Bone marrow (tissue), 2 donors: Measurements from ENCODE around the gene MYH8.

Source experiments
- DNase-seq, 2 donors: peaks; one replicate each; lab custom pipeline; 2025; lab: John Stamatoyannopoulos, UW

MYH8 gene

DNA sequence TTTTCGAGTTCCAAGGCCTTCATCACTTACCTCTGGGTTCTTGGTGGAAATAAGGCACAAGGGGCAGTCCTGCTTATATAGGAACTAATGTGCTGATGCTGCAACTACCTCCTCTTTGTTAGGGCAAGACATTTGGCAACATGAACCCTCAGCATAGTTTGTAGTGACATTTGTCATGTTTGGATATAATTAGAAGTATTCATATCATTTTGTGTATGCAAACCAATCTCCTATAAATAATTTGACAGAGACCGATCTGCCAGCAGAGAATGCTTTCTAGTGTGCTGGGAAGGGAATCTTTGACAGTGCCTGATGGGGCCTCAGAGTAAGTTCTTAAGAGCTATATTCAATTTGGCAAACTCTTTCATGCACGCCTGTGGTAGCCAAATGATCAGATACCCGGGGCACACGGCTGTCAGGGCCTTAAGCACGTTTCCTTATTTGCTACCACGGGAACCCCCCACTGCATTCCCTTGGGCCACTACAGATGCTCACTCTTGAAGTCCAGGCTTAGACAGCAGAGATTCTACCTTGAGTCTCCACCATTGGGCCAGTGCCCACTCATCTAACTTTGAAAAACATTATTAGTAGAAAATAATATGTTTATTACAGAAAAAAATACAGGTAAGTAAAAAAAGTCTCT lies at the start of gene MYH8:
Gene MYH8 (minus strand): TSS at position 51 of the 643 bp plus-strand sequence. CDS start 1,723 bp downstream, outside the sequence.
- DNase-seq = no peak

DNA sequence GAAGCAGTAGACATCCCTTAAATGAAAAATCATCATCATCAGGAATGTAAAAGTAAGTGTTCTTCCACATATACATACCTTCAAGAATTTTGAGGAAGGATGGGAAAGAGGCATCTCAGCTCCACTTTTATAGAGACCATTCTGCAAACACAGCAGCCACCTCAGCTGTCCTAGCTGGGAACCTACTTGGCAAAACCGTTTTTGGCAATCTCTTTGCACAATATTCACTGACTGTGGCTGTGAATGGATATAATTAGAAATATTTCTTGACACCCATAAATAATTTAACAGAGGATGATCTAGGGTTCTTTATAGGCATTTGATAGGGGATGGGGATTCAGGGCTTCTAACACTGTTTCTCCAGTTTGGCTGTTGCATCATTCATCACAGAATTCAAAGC lies 47.7 kb upstream of the MYH8 start, which contains the start of gene MYH4:
Gene MYH4 (minus strand): TSS at position 101 of the 400 bp plus-strand sequence. CDS start 2,814 bp downstream, outside the sequence.
- no peak for DNase-seq

DNA sequence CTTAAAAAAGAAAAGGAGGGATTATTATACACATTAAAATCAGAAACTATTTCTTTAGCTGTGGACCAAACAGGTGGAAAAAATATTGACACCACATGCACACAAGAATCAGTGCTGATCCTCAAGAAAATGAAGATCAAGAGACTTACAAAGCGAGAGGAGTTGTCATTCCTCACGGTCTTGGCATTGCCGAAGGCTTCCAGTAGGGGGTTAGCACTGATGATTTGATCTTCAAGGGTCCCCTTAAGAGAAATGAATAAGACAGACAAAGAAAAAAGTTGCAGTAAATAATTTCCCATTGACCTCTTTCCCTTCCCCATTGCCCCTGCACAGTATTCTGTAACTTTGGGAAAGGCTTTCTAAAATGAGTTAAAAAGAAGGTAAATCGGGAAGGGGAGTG lies 41.7 kb upstream of the MYH8 start:
- no peak for DNase-seq

DNA sequence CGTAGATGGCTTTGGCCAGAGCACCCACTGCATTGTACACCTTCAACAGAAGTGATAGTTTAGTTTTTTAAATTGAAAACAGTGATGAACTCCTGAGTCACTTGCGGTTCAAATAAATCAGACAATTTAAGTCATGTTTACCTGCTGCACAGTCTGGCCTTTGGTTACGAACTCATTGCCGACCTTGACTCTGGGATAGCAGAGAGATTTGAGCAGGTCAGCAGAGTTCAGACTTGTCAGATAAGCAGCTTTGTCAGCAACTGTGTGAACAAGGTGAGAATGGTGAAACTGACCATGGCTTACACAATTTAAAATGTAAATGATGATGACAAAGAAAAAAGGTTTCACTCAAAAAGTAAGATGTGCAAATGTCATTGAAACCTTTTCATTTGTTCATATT lies 38.3 kb upstream of the MYH8 start:
- DNase-seq = no peak

DNA sequence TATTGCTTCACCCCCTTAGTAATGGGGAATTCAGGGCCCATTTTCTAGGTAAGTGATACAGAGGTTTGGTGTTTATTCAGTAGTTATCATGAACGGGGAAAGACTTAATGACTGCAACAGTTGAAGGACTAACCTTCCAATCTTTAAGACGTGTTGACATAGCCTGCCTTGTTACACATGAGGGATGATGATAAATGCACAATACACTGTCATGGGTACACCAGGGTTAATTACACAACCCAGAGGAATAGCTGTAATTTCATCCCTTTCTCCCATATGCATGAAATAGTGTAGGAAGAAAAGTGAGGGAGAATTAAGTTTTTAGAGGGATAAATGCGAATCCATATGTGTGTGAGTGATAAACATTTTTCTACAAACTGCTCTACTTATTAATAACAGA lies 37.0 kb upstream of the MYH8 start:
- DNase-seq = no peak

DNA sequence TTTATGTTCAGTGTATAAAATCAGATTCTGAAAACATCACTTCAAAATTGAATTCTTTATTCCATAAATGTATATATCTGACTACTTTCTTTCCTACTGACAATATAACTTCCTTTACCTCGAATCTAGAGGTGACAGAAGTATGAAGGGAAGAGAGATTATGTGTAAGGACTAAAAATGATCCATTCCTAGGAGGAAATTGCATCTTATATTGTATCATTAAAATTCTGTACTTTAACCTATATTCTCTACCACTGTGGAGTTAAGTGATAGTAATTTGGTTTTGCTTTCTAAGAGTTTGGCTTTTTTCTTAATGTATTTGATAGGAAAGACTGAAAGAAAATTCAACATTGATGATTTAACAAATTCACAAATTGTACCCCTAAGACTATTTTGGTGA lies 36.2 kb upstream of the MYH8 start:
- DNase-seq = no peak

DNA sequence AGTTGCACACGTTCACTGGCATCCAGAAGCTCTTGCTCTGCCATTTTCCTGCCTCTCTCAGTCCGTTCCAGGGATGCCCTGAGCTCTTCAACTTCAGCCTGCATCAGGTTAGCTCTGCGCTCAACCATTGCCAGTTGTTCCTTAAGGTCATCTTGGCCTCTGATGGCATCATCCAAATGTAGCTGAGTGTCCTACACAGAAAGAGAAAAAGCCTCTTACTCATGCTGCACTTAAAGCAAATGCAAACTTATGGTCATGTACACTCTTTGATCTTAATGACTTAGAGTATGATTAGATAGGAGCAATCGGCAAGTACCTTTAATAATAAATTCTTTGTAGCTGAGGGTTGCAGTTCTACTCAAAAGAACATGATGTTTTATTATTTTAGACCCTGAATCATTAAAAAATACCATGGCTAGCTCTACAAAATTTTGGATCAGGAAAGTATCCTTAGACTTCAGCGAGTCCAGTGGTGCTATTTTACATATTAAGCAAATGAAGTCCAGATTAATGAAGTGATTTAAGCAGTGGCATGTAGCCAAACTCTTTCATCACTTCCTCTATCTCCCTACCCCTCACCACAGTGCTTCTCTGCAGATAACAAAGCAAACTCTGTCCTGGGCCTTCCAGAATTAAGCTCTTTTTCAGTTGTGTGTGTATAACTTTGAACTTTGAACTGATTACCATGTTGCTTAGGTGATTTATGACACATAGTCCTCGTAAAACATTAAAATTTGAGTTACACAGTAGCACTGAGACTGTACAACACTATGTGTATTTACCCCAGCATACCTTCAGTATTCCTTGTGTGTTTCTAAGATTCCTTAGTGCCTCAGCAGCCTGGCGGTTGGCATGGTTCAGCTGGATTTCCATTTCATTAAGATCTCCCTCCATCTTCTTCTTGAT lies 25.5 kb upstream of the MYH8 start:
- no peak for DNase-seq

DNA sequence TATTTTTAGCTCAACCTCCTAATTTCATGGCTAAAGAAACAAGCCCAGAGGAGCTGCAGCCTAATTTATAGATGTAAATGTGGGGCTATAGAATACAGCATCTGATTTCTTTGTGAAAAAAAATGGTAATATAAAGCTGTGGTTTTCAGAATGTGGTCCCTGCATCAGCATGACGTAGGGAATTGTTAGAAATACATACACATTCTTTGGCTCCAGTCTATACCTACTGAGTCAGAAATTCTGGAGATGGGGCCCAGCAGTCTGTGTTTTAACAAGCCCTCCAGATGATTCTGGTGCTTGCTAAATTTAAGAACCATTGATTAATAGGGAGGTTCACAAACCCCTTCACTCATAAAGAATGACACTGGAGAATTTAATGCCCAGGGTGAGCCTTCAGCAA lies 18.1 kb upstream of the MYH8 start:
- DNase-seq = no peak

DNA sequence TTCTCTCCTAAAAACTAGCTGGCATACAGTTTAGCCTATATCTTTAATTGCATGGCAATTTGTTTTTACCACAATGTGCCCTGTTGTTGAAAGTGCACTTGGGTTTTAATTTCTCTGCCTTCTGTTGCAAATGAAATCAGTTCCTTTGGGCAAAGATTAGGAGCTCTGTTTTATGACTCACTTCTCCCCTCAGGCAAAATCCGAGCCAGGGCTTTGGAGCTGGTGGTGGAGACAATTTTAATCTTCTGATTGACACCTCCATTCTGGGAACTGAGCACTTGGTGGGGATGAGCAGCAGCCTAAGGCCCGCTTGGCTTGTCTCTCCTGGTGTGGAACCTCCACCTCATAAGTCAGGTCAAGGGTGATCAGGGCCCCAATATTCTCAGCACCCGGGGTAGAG lies 13.3 kb upstream of the MYH8 start:
- no peak for DNase-seq

DNA sequence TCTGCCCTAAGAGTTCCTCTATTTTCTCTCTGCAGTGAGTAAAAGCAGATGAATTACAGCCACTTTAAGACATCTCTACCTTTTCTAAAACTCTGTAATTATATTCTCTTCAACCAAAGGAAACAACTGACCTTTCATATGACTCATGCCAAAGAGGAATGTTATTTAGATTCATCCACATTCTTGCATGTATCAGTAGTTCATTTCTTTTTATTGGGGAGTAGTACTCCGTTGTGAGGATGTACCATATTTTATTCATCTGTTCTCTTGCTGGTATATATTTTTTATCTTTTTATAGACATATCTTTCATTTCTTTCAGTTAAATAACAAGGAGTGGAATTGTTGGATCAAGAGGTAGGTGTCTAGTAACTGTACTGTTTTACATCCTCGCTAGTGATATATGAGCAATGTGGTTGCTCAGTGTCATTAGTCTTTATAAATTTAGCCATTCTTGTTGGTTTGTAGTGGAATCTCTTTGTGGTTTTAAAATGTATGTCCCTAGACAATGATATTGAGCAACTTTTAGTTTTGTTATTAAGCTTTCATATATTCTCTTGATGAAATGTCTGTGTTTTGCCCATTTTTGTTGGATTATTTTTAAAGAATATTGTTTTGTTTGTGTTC lies 7.8 kb upstream of the MYH8 start:
- no peak for DNase-seq

DNA sequence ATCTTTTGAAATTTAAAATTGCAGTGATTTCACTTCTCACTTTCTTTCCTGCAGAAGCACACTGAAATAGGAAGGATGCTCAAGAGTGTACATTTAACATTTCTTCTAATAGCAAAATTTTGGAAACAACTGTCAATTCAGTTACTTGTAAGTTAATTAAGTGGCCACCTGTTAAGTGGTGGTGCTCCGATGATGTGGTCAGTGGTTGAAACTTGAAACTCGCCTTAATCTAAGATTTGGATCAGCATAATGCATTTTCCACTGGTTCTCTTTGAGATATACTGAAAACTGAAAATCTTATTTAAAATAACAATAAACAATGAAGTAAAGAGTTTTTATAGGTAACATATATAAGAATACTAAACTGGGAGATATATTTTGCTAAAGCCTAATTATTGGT lies 7.0 kb upstream of the MYH8 start:
- DNase-seq = no peak

DNA sequence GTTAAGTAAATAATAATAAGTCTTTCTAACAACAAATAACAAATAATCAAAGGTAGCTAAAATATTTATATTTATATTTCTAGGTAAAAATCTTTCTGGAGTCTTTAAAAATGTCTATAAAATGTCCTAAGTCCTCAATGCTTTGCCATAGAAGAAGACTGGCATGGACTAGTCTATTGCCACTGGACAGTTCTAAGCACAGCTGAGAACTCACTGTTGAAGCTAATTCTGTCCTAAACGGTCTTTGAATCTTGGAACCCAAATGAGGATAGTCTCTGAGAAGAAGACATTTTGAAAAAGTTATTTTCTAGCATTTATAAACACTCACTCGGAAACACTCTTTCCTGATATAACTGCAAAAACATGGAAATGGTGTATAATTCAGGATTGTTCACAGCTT lies 539 bp downstream of the MYH8 start:
- DNase-seq = no peak

DNA sequence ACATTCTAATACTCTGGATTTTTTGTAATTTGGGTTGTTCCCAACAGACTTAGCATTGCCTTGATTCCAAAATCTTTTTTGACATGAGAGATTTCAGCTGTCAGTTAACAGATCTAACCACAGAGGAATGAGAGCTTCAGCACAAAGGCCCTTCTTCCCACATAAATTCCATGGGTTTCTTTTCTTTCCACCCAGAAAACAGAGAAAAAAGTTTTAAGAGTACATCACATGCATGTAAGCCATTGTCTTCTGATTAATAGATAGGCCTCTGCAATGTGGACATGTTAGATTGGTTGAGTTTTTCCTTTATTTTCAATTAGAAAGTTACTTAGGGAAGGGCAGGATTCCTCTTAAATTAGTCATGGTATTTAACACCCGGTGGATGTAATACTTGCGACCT lies 939 bp downstream of the MYH8 start:
- DNase-seq = no peak

DNA sequence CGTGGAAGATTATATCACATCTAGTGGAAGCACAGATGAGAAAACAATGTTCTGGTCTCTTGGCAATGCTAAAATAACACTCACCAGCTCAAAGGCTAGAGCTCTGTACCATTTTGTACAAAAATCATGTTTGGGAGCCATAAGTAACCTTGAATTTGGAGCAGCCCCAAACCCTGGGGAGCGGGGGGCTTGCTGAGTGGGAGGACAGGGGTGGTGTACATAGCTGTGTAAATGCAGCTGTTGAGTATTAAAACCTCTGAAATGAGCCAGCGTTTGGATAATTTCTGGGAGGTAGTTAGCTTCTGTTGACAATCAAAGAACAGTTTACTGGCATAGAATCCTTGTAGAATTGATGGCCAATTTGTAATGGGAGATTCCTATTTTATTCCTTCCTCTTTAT lies 4.3 kb downstream of the MYH8 start:
- DNase-seq = no peak

DNA sequence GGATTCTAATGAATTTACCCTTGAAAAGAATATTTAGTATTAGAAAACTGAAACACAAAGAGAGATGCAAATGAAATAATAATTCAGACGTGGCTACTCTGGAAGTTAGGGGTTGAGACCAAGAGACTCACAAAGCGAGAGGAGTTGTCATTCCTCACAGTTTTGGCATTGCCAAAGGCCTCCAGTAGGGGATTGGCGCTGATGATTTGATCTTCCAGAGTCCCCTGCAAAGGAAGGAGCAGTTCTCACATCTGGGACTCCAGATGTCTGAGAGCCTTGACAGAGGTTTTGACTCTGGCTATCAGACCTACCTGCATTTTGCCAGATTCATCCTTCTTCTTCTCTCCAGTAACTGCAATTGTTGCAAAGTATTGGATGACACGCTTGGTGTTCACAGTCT lies 6.6 kb downstream of the MYH8 start:
- no peak for DNase-seq

DNA sequence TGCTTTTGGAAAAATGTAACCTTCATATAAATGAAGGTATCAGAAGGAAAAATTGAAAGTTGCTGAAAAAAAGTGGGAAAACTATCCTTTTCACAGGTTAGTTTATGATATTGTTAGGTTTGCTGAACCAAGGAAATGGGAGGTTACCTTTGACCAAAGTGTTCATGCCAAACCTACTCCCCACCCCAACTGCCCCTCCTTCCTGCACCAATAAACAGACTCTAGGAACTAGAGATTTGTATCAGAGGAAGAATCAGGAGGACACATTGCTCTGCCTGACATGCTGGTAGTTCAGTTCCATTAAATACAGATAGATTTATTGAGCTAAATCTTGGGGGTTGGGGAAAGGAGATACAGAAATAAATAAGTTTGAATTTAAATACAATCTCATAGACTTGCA lies 18.2 kb downstream of the MYH8 start:
- DNase-seq = no peak

DNA sequence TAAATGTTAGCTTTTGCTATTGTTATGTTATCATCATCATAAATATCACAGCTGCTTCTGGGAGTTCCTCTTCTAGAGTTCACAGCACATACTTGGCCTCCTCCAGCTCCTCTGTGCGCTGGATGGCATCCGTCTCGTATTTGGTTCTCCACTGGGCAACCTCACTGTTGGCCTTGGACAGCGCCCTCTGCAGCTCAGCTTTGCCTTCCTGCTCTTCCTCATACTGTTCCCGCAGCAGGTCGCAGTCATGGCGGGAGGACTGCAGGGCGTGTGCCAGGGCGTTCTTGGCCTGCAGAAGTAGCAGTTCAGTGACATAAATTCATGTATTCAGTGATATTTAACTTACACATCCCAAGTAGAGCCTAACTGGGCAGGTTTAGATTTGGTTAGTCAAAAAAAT lies 23.4 kb downstream of the MYH8 start:
- no peak for DNase-seq

DNA sequence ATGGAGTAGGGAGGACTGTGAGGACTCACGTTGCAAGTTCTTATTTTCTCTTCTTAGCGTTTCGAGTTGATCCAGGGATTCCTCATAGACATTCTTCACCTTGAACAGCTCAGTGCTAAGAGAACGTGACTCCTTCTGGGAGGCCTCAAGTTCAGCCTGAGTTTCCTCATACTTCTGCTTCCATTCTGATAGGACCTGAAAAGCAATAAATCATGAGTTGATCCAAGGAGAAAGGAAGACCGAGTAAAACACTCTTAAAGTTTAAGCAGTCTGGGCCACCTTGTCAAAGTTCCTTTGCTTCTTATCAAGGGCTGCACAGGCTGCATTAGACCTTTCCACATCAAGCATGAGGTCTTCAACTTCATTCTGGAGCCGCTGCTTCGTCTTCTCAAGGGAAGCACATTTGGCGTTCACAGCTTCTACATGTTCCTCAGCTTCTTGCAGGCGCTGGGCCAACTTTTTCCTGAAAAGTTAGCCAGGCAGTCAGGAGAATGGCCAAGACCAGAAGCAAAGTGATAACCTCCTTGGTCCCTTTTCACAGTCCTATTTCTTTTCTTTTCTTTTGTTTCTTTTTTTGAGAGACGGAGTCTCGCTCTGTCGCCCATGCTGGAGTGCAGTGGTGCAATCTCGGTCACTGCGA lies 25.1 kb downstream of the MYH8 start:
- DNase-seq = no peak

DNA sequence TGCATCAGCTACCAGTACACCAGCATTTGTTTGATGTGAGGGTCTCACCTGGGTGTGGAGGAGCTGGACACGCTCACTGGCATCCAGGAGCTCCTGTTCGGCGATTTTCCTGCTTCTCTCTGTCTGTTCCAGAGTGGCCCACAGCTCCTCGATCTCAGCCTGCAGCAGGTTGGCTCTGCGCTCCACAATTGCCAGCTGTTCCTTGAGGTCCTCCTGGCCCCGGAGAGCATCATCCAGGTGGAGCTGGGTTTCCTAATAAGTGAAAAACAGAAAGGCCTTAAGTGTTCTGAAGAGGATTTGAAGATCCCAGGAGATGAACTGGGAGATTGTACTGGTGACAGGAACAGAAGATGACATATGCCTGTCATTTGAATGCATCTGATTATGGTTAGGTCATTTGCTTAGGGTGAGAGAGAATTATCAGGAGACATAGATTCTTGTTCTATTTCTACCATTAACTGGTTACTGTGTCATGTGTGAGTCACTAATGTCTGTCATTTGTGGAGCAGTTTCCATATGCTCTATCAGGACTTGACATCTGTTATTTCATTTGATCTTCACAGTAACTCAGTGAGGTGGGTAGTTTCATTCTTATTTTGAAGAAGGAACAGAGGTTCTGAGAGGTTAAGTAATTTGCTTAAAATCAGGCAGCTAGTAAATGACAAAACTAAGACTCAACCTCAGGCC lies 27.4 kb downstream of the MYH8 start:
- DNase-seq = no peak

DNA sequence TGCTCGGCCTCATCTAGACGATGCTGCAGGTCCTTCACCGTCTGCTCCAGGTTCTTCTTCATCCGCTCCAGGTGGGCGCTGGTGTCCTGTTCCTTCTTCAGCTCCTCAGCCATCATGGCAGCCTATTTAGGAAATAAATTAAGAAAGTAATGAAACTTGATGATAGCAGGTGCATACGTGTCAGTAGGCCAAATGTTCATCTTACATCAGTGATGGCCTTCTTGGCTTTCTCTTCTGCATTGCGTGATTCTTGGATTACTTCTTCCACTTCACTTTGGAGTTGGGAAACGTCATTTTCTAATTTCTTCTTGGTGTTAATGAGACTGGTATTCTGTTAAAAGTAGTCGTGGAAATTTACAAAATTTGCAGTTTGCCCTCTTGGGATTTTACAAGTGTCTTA lies 28.9 kb downstream of the MYH8 start:
- no peak for DNase-seq

DNA sequence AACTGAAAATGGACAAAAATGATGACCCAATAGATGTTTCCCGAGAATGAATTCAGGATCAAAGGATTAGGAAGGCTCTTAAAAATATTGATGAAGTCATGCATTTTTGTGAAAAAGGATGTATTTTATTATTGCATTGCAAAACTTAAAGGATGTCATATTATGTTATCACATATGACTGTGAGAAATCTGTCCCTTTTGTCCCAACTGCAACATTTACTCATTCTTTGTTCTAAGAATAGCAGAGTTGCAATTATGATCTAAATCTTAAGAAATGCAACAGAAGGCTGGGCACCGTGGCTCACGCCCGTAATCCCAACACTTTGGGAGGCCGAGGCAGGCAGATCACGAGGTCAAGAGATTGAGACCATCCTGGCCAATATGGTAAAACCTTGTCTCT lies 35.9 kb downstream of the MYH8 start:
- DNase-seq = no peak

DNA sequence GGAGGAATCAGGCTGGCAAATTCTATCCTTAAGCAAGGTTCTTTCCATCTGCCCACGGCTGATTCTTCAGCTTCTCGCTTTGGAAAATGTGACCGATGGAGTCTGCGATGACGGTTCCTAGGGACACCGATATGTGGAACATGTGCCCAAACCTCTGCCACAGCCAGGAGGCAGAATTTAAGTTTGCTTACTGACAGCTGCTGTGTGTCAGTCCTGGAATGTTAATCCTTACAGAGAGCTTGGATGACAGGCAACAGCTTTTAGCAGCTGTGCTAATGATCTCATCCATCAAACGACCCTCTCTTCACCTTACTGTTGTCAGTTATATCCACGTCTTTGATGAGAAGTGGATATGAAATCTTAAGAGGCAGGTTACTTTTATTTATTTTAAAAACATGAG lies 37.6 kb downstream of the MYH8 start:
- DNase-seq = no peak
